Uterus (tissue), 2 donors: ENCODE data around the gene SEC22C.

Experiments used
- CTCF ChIP-seq, 4 experiments: fragments of 200-600 bp in 2 of 4; fragments of 450-650 bp in 2 of 4; sonication (generic) in 2 of 4; IDR thresholded peaks; one replicate each; pipeline ENCODE4 v1.5.1; 2016 to 2019; ENCODE audit warnings: antibody characterized with exemption in 4 of 4, mild to moderate bottlenecking in 2 of 4, moderate library complexity in 1 of 4
- POLR2A ChIP-seq, 2 donors: fragments of 450-650 bp; IDR thresholded peaks; one replicate each; pipeline ENCODE4 v1.6.1; 2016; ENCODE audit warnings: antibody characterized with exemption in 2 of 2, mild to moderate bottlenecking in 1 of 2, moderate library complexity in 1 of 2

- TF ChIP-seq CTCF (IDR thresholded peaks at IDR 0.05) (no peak), POLR2A (IDR thresholded peaks at IDR 0.05) (no peak)
These were observed 80.9 kb downstream of the SEC22C start for GRCh38 chr3:42500909-42501308.
